ENCODE data around the gene GTF2IRD1. TPM values are rescaled to one million over a fixed set of nuclear protein-coding genes. Genes with fewer than 3 reads are reported as not detected.
"Not testable (repeated sequence)": the region's sequence is repeated elsewhere in the genome, so short reads cannot be mapped to it uniquely, and the experiment has no call there.

Gene GTF2IRD1
- total and polyA plus RNA-seq, 9 donors, result 12.5 to 44.3 (median 40.7) TPM

DNA sequence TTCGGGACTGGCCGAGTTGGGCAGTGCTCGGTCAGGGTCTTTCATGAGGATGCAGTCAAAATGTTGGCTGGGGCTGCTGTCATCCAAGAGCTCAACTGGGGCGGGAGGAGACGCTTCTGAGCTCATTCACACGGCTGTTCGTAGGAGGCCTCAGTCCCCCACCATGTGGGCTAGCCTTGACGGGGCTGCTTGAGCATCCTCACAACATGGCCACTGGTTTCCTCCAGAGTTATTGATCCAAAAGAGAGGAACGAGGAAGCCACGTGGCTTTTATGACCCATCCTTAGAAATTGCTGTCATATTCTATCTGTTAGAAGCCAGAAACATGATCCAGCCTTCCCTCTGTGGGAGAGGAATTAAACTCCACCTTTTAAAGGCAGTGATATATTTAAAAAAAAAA, 68.1 kb downstream of the GTF2IRD1 start:
- no peak overlapping the region for H3K27ac ChIP-seq (ENCODE audit: low read length)
- no peaks in the 10 kb centered on the region for H3K27me3 ChIP-seq (ENCODE audit: control insufficient read depth, insufficient read depth, low read length)
- peaks cover 71% of the 10 kb centered on the region for H3K36me3 ChIP-seq (ENCODE audit: control insufficient read depth, insufficient read depth, low read length)
- WGBS (ENCODE audit: insufficient coverage), result 100% methylated on average over 6 of the region's 10 CpGs
- H3K4me1 ChIP-seq (ENCODE audit: control insufficient read depth, insufficient read depth, low read length), result peaks cover 4% of the 10 kb centered on the region
- DNase-seq, result no peak
- peaks cover 14% of the 10 kb centered on the region for H3K9me3 ChIP-seq (replicated peaks; ENCODE audit: control insufficient read depth, low read depth, low read length)
- H3K4me3 ChIP-seq (ENCODE audit: low read length), result no peak overlapping the region

GRCh38 chr7:74522281-74522905, 68.7 kb downstream of the GTF2IRD1 start:
- no CpG with 5 or more reads among the region's 1 CpG for WGBS (ENCODE audit: insufficient coverage)
- Histone ChIP-seq H3K4me1 (ENCODE audit: control insufficient read depth, insufficient read depth, low read length) (peaks cover 4% of the 10 kb centered on the region), H3K27me3 (ENCODE audit: control insufficient read depth, insufficient read depth, low read length) (no peaks in the 10 kb centered on the region), H3K9me3 (replicated peaks; ENCODE audit: control insufficient read depth, low read depth, low read length) (peaks cover 14% of the 10 kb centered on the region), H3K27ac (ENCODE audit: low read length) (no peak overlapping the region), H3K36me3 (ENCODE audit: control insufficient read depth, insufficient read depth, low read length) (peaks cover 73% of the 10 kb centered on the region), H3K4me3 (ENCODE audit: low read length) (no peak overlapping the region)
- no peak for DNase-seq

DNA sequence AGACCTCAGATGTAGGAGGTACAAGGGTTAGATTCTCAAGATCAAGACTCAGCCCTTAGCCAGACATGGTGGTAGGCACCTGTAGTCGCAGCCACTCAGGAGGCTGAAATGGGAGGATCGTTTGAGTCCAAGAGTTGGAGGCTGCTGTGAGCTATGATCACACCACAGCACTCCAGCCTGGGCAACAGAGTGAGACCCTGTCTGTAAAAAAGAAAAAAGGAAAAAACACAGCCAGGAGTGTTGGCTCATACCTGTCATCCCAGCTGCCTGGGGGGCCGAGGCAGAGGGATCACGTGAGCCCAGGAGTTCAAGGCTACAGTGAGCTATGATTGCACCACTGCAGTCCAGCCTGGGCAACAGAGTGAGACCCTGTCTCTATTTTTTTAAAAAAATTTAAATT, 69.3 kb downstream of the GTF2IRD1 start:
- Histone ChIP-seq H3K36me3 (ENCODE audit: control insufficient read depth, insufficient read depth, low read length) (peaks cover 69% of the 10 kb centered on the region), H3K27ac (ENCODE audit: low read length) (no peak overlapping the region), H3K4me3 (ENCODE audit: low read length) (no peak overlapping the region), H3K27me3 (ENCODE audit: control insufficient read depth, insufficient read depth, low read length) (no peaks in the 10 kb centered on the region), H3K4me1 (ENCODE audit: control insufficient read depth, insufficient read depth, low read length) (peaks cover 4% of the 10 kb centered on the region), H3K9me3 (replicated peaks; ENCODE audit: control insufficient read depth, low read depth, low read length) (peaks cover 14% of the 10 kb centered on the region)
- no peak for DNase-seq
- 100% methylated on average over 1 of the region's 4 CpGs for WGBS (ENCODE audit: insufficient coverage)

DNA sequence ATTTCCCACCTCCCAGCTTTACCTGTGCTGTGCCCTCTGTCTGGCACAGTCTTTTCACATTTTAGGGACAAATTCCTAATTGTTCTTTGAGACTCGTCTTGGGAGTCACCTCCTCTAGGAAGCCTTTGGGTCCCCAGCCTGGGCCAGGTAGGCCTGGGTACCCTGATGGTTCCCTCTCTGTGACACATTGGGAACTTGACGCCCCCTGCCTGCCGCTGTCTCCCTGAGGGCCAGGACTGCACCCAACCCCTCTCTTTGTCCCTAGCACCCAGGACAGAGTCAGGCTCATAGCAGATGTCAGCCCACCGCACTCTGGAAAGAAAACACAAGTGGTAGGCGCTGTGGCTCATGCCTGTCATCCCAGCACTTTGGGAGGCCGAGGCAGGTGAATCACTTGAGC, 71.4 kb downstream of the GTF2IRD1 start:
- no peak for DNase-seq
- Histone ChIP-seq H3K36me3 (ENCODE audit: control insufficient read depth, insufficient read depth, low read length) (peaks cover 54% of the 10 kb centered on the region), H3K27ac (ENCODE audit: low read length) (no peak overlapping the region), H3K9me3 (replicated peaks; ENCODE audit: control insufficient read depth, low read depth, low read length) (peaks cover 6% of the 10 kb centered on the region), H3K4me1 (ENCODE audit: control insufficient read depth, insufficient read depth, low read length) (peaks cover 4% of the 10 kb centered on the region), H3K4me3 (ENCODE audit: low read length) (no peak overlapping the region), H3K27me3 (ENCODE audit: control insufficient read depth, insufficient read depth, low read length) (no peaks in the 10 kb centered on the region)
- WGBS (ENCODE audit: insufficient coverage), result 87% methylated on average over 6 of the region's 6 CpGs

DNA sequence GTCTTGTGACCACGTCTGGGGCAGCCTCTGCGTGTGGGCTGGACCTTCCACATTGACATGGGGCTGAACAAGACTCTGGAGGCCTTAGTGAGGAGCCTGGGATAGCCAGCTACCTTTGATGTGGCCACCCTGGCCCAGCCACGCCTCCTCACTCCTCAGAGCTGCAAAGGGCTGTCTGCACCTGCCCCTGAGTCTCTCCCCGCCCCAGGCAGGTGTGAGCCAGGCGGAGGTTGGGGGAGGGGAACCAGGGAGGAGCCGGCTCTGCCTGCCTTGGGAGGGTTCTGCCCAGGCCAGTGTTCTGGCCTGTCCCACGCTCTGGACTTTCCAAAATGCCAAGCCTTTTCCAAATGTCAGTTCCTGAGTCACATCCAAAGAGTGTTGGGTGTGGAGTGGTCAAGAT, 72.2 kb downstream of the GTF2IRD1 start:
- Histone ChIP-seq H3K27ac (ENCODE audit: low read length) (no peak overlapping the region), H3K4me3 (ENCODE audit: low read length) (no peak overlapping the region), H3K36me3 (ENCODE audit: control insufficient read depth, insufficient read depth, low read length) (peaks cover 52% of the 10 kb centered on the region), H3K9me3 (replicated peaks; ENCODE audit: control insufficient read depth, low read depth, low read length) (peaks cover 4% of the 10 kb centered on the region), H3K27me3 (ENCODE audit: control insufficient read depth, insufficient read depth, low read length) (no peaks in the 10 kb centered on the region), H3K4me1 (ENCODE audit: control insufficient read depth, insufficient read depth, low read length) (peaks cover 4% of the 10 kb centered on the region)
- DNase-seq, result no peak
- WGBS (ENCODE audit: insufficient coverage), result 79% methylated on average over 5 of the region's 7 CpGs

GRCh38 chr7:74526780-74527179, 73.1 kb downstream of the GTF2IRD1 start:
- DNase-seq, result no peak
- Histone ChIP-seq H3K27ac (ENCODE audit: low read length) (no peak overlapping the region), H3K9me3 (replicated peaks; ENCODE audit: control insufficient read depth, low read depth, low read length) (peaks cover 2% of the 10 kb centered on the region), H3K4me1 (ENCODE audit: control insufficient read depth, insufficient read depth, low read length) (peaks cover 4% of the 10 kb centered on the region), H3K27me3 (ENCODE audit: control insufficient read depth, insufficient read depth, low read length) (no peaks in the 10 kb centered on the region), H3K4me3 (ENCODE audit: low read length) (no peak overlapping the region), H3K36me3 (ENCODE audit: control insufficient read depth, insufficient read depth, low read length) (peaks cover 50% of the 10 kb centered on the region)
- 79% methylated on average over 8 of the region's 8 CpGs for WGBS (ENCODE audit: insufficient coverage)

DNA sequence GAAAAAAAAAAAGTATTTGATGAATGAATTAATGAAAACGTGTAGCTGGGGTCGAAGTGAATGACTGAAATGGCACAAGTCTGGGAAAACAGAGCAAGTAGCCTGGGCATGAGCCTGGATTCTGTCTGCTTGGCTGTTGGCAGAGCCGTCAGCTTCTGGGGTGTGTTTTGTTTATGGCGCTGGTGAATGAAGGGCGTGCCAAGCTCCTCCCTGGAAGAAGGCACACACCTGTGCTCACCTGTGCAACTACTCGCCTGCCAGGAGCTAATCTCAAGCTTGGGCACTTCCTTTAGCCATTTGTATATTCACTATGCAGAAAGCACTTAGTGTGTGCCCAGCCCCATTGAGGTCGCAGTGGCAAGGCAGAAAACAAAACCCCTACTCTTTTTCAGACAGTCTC, 74.1 kb downstream of the GTF2IRD1 start:
- Histone ChIP-seq H3K4me1 (ENCODE audit: control insufficient read depth, insufficient read depth, low read length) (peaks cover 6% of the 10 kb centered on the region), H3K36me3 (ENCODE audit: control insufficient read depth, insufficient read depth, low read length) (peaks cover 54% of the 10 kb centered on the region), H3K9me3 (replicated peaks; ENCODE audit: control insufficient read depth, low read depth, low read length) (no peaks in the 10 kb centered on the region), H3K27ac (ENCODE audit: low read length) (no peak overlapping the region), H3K4me3 (ENCODE audit: low read length) (no peak overlapping the region), H3K27me3 (ENCODE audit: control insufficient read depth, insufficient read depth, low read length) (no peaks in the 10 kb centered on the region)
- DNase-seq, result no peak
- WGBS (ENCODE audit: insufficient coverage), result 100% methylated on average over 4 of the region's 7 CpGs

DNA sequence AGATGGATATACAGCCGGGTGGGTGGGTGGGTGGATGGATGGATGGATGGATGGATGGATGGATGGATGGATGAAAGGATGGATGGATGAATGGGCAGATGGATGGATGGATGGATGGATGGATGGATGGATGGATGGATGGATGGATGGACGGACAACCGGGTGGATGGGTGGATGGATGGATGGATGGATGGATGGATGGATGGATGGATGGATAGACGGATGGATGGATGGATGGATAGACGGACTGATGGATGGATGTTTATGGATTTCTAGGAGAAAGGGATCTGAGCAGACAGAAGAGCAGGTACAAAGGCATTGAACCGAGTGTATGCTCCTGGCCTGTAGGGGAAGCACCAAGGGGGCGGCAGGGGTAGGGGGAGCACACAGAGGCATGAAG, 75.1 kb downstream of the GTF2IRD1 start:
- not testable (repeated sequence) for H3K27me3 ChIP-seq (ENCODE audit: control insufficient read depth, insufficient read depth, low read length); H3K4me1 ChIP-seq (ENCODE audit: control insufficient read depth, insufficient read depth, low read length); H3K27ac ChIP-seq (ENCODE audit: low read length); DNase-seq; H3K9me3 ChIP-seq (replicated peaks; ENCODE audit: control insufficient read depth, low read depth, low read length); H3K4me3 ChIP-seq (ENCODE audit: low read length)
- H3K36me3 ChIP-seq (ENCODE audit: control insufficient read depth, insufficient read depth, low read length), result peaks cover 54% of the 10 kb centered on the region
- WGBS (ENCODE audit: insufficient coverage), result 93% methylated on average over 7 of the region's 7 CpGs

- H3K36me3 ChIP-seq (ENCODE audit: control insufficient read depth, insufficient read depth, low read length), result peaks cover 66% of the 10 kb centered on the region
- no peaks in the 10 kb centered on the region for H3K27me3 ChIP-seq (ENCODE audit: control insufficient read depth, insufficient read depth, low read length)
- H3K4me3 ChIP-seq (ENCODE audit: low read length), result no peak overlapping the region
- WGBS (ENCODE audit: insufficient coverage), result 91% methylated on average over 11 of the region's 13 CpGs
- peaks cover 2% of the 10 kb centered on the region for H3K4me1 ChIP-seq (ENCODE audit: control insufficient read depth, insufficient read depth, low read length)
- no peak overlapping the region for H3K27ac ChIP-seq (ENCODE audit: low read length)
- DNase-seq, result no peak
- H3K9me3 ChIP-seq (replicated peaks; ENCODE audit: control insufficient read depth, low read depth, low read length), result no peaks in the 10 kb centered on the region
Observed at GRCh38 chr7:74535951-74536356, 82.2 kb downstream of the GTF2IRD1 start.

DNA sequence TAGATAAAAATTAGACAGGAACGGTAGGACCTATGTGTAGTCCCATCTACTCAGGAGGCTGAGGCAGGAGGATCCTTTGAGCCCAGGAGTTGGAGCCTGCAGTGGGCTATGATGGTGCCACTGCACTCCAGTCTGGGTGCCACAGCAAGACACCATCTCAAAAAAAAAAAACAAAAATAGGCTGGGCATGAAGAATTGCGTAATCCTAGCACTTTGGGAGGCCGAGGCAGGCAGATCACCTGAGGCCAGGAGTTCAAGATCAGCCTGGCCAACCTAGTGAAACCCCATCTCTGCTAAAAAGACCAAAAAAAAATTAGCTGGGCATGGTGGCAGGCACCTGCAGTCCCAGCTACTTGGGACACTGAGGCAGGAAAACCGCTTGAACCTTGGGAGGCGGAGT, 88.2 kb downstream of the GTF2IRD1 start:
- H3K27me3 ChIP-seq (ENCODE audit: control insufficient read depth, insufficient read depth, low read length); H3K4me1 ChIP-seq (ENCODE audit: control insufficient read depth, insufficient read depth, low read length); DNase-seq; H3K4me3 ChIP-seq (ENCODE audit: low read length); H3K27ac ChIP-seq (ENCODE audit: low read length); H3K9me3 ChIP-seq (replicated peaks; ENCODE audit: control insufficient read depth, low read depth, low read length): not testable (repeated sequence)
- peaks cover 62% of the 10 kb centered on the region for H3K36me3 ChIP-seq (ENCODE audit: control insufficient read depth, insufficient read depth, low read length)
- WGBS (ENCODE audit: insufficient coverage), result 88% methylated on average over 2 of the region's 5 CpGs

Data from muscle of leg (tissue), 11 donors.